ENCODE results near the gene FAM161B. TPM values are rescaled to one million over a fixed set of nuclear protein-coding genes. Genes with fewer than 3 reads are reported as not detected.

Gene FAM161B
- total RNA-seq, 4 donors from 2014 or later = 4.2 to 5.5 (median 4.6) TPM

DNA sequence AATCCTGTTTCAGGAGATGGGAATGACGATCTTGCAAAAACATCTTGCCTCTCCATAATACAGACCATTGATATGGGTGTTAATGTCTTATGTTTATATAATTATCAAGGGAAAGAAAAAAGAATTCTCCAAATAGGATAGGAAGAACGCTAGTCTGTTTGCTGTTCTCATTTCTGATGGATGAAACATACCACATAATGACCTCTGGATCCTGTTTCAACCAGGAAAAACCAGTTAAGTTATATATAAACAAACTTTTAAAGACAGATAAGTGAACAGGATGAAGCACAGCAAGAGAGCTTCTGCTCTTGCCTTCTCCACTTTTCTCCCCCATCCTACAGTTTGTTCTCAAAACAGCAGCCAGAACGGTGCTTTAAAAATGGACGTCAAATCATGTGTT lies 28.0 kb upstream of the FAM161B start:
- Histone ChIP-seq H3K27me3 (no peaks in the 10 kb centered on the region), H3K36me3 (peaks cover 5 to 68% (median 35%) of the 10 kb centered on the region in 4 donors), H3K4me1 (no peaks in the 10 kb centered on the region), H3K27ac (replicated peaks in 1 of 4) (no peak overlapping the region), H3K4me3 (no peak overlapping the region), H3K9me3 (no peaks in the 10 kb centered on the region)
- intact Hi-C loops (cut with DNase I) = no loop called here
- no peak for DNase-seq (ENCODE audit: extremely low spot score)
- TF ChIP-seq EP300 (IDR thresholded peaks at IDR 0.05) (no peak), POLR2A (IDR thresholded peaks at IDR 0.05; ENCODE audit: low read depth) (no peak), POLR2AphosphoS5 (IDR thresholded peaks at IDR 0.05) (no peak)
- TF ChIP-seq, protein P1, sequence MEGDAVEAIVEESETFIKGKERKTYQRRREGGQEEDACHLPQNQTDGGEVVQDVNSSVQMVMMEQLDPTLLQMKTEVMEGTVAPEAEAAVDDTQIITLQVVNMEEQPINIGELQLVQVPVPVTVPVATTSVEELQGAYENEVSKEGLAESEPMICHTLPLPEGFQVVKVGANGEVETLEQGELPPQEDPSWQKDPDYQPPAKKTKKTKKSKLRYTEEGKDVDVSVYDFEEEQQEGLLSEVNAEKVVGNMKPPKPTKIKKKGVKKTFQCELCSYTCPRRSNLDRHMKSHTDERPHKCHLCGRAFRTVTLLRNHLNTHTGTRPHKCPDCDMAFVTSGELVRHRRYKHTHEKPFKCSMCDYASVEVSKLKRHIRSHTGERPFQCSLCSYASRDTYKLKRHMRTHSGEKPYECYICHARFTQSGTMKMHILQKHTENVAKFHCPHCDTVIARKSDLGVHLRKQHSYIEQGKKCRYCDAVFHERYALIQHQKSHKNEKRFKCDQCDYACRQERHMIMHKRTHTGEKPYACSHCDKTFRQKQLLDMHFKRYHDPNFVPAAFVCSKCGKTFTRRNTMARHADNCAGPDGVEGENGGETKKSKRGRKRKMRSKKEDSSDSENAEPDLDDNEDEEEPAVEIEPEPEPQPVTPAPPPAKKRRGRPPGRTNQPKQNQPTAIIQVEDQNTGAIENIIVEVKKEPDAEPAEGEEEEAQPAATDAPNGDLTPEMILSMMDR (IDR thresholded peaks at IDR 0.05) = no peak
- WGBS = 75% methylated on average over 4 of the region's 4 CpGs

DNA sequence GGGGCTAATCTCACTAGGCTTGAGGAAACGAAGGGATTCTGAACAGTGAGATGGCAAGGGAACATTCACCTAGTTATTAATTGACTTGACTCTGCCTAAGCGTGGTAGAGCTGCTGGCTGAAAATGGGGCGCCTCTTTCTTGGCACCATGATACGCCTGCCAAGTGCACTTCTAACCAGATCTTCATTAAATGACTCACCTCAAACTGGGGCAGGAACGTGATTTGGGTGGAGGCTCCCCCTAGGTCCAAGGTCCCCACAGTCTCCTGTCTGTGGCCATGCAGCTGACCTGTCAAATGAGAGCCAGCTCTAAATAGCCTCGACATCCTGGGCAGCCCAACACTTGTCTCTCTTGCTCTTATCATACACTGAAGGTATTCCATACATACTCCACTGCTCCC lies 26.2 kb upstream of the FAM161B start:
- H3K4me3 ChIP-seq = no peak overlapping the region
- no peaks in the 10 kb centered on the region for H3K27me3 ChIP-seq
- no peaks in the 10 kb centered on the region for H3K4me1 ChIP-seq
- intact Hi-C loops (cut with DNase I) = no loop called here
- TF ChIP-seq POLR2A (IDR thresholded peaks at IDR 0.05; ENCODE audit: low read depth) (no peak), POLR2AphosphoS5 (IDR thresholded peaks at IDR 0.05) (no peak), EP300 (IDR thresholded peaks at IDR 0.05) (no peak)
- TF ChIP-seq, protein P1 (IDR thresholded peaks at IDR 0.05) = no peak
- H3K9me3 ChIP-seq = no peaks in the 10 kb centered on the region
- no peak overlapping the region for H3K27ac ChIP-seq (replicated peaks in 1 of 4)
- peaks cover 7 to 67% (median 38%) of the 10 kb centered on the region in 4 donors for H3K36me3 ChIP-seq
- DNase-seq (ENCODE audit: extremely low spot score) = no peak
- 88% methylated on average over 3 of the region's 6 CpGs for WGBS

DNA sequence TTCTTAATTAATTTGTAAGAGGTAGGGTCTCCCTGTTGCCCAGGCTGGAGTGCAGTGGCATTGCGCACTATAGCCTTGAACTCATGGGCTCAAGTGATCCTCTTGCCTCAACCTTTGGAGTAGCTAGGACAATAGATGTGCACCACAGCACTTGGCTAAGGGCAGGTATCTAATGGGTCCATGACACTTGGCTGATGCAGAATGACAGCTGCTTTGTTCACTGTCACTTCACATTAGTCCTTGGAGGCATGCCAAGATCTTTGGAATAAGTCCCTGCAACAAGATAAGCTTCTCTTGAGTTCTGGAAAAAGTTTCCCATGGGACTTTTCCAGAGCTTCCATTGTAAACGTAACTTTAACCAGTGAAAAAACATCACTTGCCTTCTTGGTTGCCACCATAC lies 23.6 kb upstream of the FAM161B start:
- WGBS = 82% methylated on average over 2 of the region's 2 CpGs
- intact Hi-C loops (cut with DNase I) = no loop called here
- Histone ChIP-seq H3K9me3 (no peaks in the 10 kb centered on the region), H3K27ac (replicated peaks in 1 of 4) (no peak overlapping the region), H3K27me3 (no peaks in the 10 kb centered on the region), H3K36me3 (peaks cover 18 to 88% (median 55%) of the 10 kb centered on the region in 4 donors), H3K4me3 (no peak overlapping the region), H3K4me1 (no peaks in the 10 kb centered on the region)
- no peak for DNase-seq (ENCODE audit: extremely low spot score)
- TF ChIP-seq, protein P1 (IDR thresholded peaks at IDR 0.05) = no peak
- TF ChIP-seq POLR2A (IDR thresholded peaks at IDR 0.05; ENCODE audit: low read depth) = no peak
- no peak for TF ChIP-seq EP300 (IDR thresholded peaks at IDR 0.05)
- no peak for TF ChIP-seq POLR2AphosphoS5 (IDR thresholded peaks at IDR 0.05)

DNA sequence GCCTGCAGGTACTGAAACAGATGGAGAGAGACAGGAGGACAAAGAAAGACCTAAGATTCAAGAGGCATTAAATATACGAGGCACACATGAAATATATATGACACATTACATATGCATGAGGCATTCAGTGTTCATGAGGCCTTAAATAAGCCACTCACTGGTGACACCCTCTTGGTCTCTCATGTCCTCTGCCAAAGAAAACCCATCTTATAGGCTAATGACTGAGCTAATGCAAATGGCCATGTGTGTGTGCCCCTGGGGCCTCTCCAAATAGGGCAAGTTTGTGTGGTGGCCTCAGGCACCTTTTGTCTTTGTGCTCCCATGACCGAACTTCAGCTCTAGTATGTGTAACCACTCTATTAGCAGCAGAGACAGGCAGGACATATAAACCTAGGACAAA lies 19.0 kb upstream of the FAM161B start:
- DNase-seq (ENCODE audit: extremely low spot score) = no peak
- H3K36me3 ChIP-seq = peaks cover 13 to 87% (median 55%) of the 10 kb centered on the region in 4 donors
- no peaks in the 10 kb centered on the region for H3K4me1 ChIP-seq
- H3K27me3 ChIP-seq = no peaks in the 10 kb centered on the region
- WGBS = 98% methylated on average over 2 of the region's 2 CpGs
- H3K27ac ChIP-seq (replicated peaks in 1 of 4) = no peak overlapping the region
- TF ChIP-seq EP300 (IDR thresholded peaks at IDR 0.05) (no peak), POLR2AphosphoS5 (IDR thresholded peaks at IDR 0.05) (no peak), POLR2A (IDR thresholded peaks at IDR 0.05; ENCODE audit: low read depth) (no peak)
- TF ChIP-seq, protein P1 (IDR thresholded peaks at IDR 0.05) = no peak
- intact Hi-C loops (cut with DNase I) = no loop called here
- no peak overlapping the region for H3K4me3 ChIP-seq
- H3K9me3 ChIP-seq = no peaks in the 10 kb centered on the region

DNA sequence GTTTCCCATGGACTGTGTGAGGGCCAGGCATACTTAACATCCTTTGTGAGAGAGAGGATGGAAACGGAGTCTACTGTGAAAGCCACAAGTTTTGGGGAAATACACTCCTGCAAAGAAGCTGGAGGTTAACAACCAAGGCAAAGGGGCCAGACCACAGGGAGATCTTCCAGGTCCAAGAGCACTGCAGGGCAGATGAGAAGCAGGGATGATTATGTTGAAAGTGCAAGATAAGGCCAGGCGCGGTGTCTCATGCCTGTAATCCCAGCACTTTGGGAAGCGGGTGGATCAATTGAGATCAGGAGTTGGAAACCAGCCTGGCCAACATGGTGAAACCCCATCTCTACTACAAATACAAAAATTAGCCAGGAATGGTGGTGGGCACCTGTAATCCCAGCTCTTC lies 15.3 kb upstream of the FAM161B start:
- H3K36me3 ChIP-seq = peaks cover 33 to 91% (median 71%) of the 10 kb centered on the region in 4 donors
- TF ChIP-seq POLR2AphosphoS5 (IDR thresholded peaks at IDR 0.05) (no peak), EP300 (IDR thresholded peaks at IDR 0.05) (no peak), POLR2A (IDR thresholded peaks at IDR 0.05; ENCODE audit: low read depth) (no peak)
- TF ChIP-seq, protein P1 (IDR thresholded peaks at IDR 0.05) = no peak
- H3K9me3 ChIP-seq = no peaks in the 10 kb centered on the region
- DNase-seq (ENCODE audit: extremely low spot score) = no peak
- no peaks in the 10 kb centered on the region for H3K4me1 ChIP-seq
- no peak overlapping the region for H3K27ac ChIP-seq (replicated peaks in 1 of 4)
- intact Hi-C loops (cut with DNase I) = no loop called here
- H3K4me3 ChIP-seq = no peak overlapping the region
- WGBS = 97% methylated on average over 4 of the region's 4 CpGs
- H3K27me3 ChIP-seq = no peaks in the 10 kb centered on the region
